ENCODE results near the gene PIP5KL1. TPM values are rescaled to one million over a fixed set of nuclear protein-coding genes. Genes with fewer than 3 reads are reported as not detected.

Gene PIP5KL1
- total RNA-seq, 1 donor from 2014 or later = 0.57 TPM

- intact Hi-C loops (cut with DNase I) = no loop called here
- DNase-seq (ENCODE audit: low spot score) = no peak
Measured at GRCh38 chr9:127953768-127954505, 23.4 kb upstream of the PIP5KL1 start.

GRCh38 chr9:127953154-127953553, 22.6 kb upstream of the PIP5KL1 start:
- intact Hi-C loops (cut with DNase I) = no loop called here
- DNase-seq (ENCODE audit: low spot score) = no peak

GRCh38 chr9:127950513-127951289, 20.1 kb upstream of the PIP5KL1 start:
- intact Hi-C loops (cut with DNase I) = loop anchor here (2.0 kb wide), 2 partner anchors 22 to 30 kb away; partner anchors contain the start of gene EEIG1
- peak; percentile 85 for DNase-seq (ENCODE audit: low spot score)

- no peak for DNase-seq (ENCODE audit: low spot score)
- intact Hi-C loops (cut with DNase I) = loop anchor here (2.0 kb wide), 2 partner anchors 23 to 31 kb away; partner anchors contain the start of gene EEIG1
Measured at GRCh38 chr9:127949827-127950512, 19.4 kb upstream of the PIP5KL1 start.

GRCh38 chr9:127947841-127948710, 17.5 kb upstream of the PIP5KL1 start:
- no peak for DNase-seq (ENCODE audit: low spot score)
- intact Hi-C loops (cut with DNase I) = no loop called here

GRCh38 chr9:127946728-127947127, 16.2 kb upstream of the PIP5KL1 start:
- intact Hi-C loops (cut with DNase I) = no loop called here
- no peak for DNase-seq (ENCODE audit: low spot score)

- DNase-seq (ENCODE audit: low spot score) = no peak
- intact Hi-C loops (cut with DNase I) = no loop called here
Measured at GRCh38 chr9:127945942-127946341, 15.4 kb upstream of the PIP5KL1 start.

GRCh38 chr9:127945338-127945737, 14.8 kb upstream of the PIP5KL1 start:
- no peak for DNase-seq (ENCODE audit: low spot score)
- intact Hi-C loops (cut with DNase I) = no loop called here

- DNase-seq (ENCODE audit: low spot score) = no peak
- intact Hi-C loops (cut with DNase I) = no loop called here
Measured at GRCh38 chr9:127944586-127945218, 14.1 kb upstream of the PIP5KL1 start.

GRCh38 chr9:127943731-127944144, 13.2 kb upstream of the PIP5KL1 start:
- peak; percentile 93 for DNase-seq (ENCODE audit: low spot score)
- intact Hi-C loops (cut with DNase I) = loop anchor here (1.0 kb wide), 2 partner anchors 92 to 174 kb away; no protein-coding TSS in a partner anchor

- no peak for DNase-seq (ENCODE audit: low spot score)
- intact Hi-C loops (cut with DNase I) = loop anchor here (1.0 kb wide), 2 partner anchors 92 to 174 kb away; no protein-coding TSS in a partner anchor
Measured at GRCh38 chr9:127943011-127943662, 12.6 kb upstream of the PIP5KL1 start.

- peak; percentile 90 for DNase-seq (ENCODE audit: low spot score)
- intact Hi-C loops (cut with DNase I) = loop anchor here (1.0 kb wide), 2 partner anchors 93 to 175 kb away; no protein-coding TSS in a partner anchor
Measured at GRCh38 chr9:127942216-127943010, 11.8 kb upstream of the PIP5KL1 start.

GRCh38 chr9:127941961-127942215, 11.3 kb upstream of the PIP5KL1 start:
- intact Hi-C loops (cut with DNase I) = no loop called here
- DNase-seq (ENCODE audit: low spot score) = no peak

GRCh38 chr9:127941062-127941960, 10.7 kb upstream of the PIP5KL1 start:
- intact Hi-C loops (cut with DNase I) = no loop called here
- DNase-seq (ENCODE audit: low spot score) = no peak

- intact Hi-C loops (cut with DNase I) = no loop called here
Measured at GRCh38 chr9:127940593-127940992, 10.0 kb upstream of the PIP5KL1 start.

GRCh38 chr9:127938298-127938690, 7.7 kb upstream of the PIP5KL1 start:
- intact Hi-C loops (cut with DNase I) = no loop called here
- DNase-seq (ENCODE audit: low spot score) = no peak

More at GRCh38 chr9:127940593-127940992, 10.0 kb upstream of the PIP5KL1 start:
- DNase-seq (ENCODE audit: low spot score) = no peak
